Upper lobe of left lung (tissue), 4 donors: ENCODE measurements around the gene PRICKLE3.

ENCODE experiments used
- CTCF ChIP-seq, 6 experiments: fragments of 450-650 bp in 4 of 6; fragments of 200-600 bp in 2 of 6; sonication (generic) in 2 of 6; IDR thresholded peaks; one replicate each; pipeline ENCODE4 v1.5.1; 2016 to 2019; ENCODE audit warnings: antibody characterized with exemption in 6 of 6
- POLR2A ChIP-seq, 4 donors: fragments of 450-650 bp; IDR thresholded peaks; one replicate each; pipeline ENCODE4 v1.5.1; 2016 to 2017; ENCODE audit warnings: antibody characterized with exemption in 4 of 4, mild to moderate bottlenecking in 2 of 4

DNA sequence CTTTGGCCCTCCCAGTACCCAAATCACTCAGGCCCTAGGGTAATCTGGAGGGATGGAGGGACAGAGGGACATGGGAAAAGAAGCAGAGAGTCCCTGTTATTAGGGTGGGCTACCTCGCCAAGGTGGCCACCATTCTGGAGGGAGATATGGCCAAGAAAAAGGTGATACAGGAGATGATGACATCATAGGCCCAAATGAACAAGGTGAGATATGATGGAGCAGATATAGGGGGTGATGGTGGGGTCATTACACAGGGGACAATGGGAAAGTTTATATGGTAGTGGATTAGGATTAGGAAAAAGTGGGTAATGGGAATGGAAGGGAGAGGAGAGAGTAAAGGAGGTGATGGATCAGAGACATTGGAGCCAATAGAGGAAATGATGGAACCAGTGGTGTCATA is 26.7 kb upstream of the PRICKLE3 start:
- TF ChIP-seq POLR2A (IDR thresholded peaks at IDR 0.05), result no peak
- no peak for TF ChIP-seq CTCF (IDR thresholded peaks at IDR 0.05)
